ENCODE data around the gene XPNPEP2. TPM values are rescaled to one million over a fixed set of nuclear protein-coding genes. Genes with fewer than 3 reads are reported as not detected.
A peak's percentile ranks its signal among the peaks of the same experiment; 100 is the strongest.

XPNPEP2 gene
- total RNA-seq, 1 donor = 0.27 TPM

GRCh38 chrX:129777218-129778030 lies 38.6 kb downstream of the XPNPEP2 start:
- peak in 2 of 3 donors; percentile 77 to 80 for DNase-seq (ENCODE audit: low read depth in 2 of 3, low spot score in 2 of 3)

GRCh38 chrX:129779086-129779672 lies 40.4 kb downstream of the XPNPEP2 start:
- DNase-seq (ENCODE audit: low read depth in 2 of 3, low spot score in 2 of 3) = no peak

GRCh38 chrX:129779747-129780146 lies 41.0 kb downstream of the XPNPEP2 start, which contains the start of gene SASH3:
TSS of gene SASH3 (plus strand) at chrX:129779949. CDS start at chrX:129780098, 149 bp downstream.
- peak in 2 of 3 donors; percentile 66 to 74 for DNase-seq (ENCODE audit: low read depth in 2 of 3, low spot score in 2 of 3)

GRCh38 chrX:129780441-129781105 lies 41.8 kb downstream of the XPNPEP2 start:
- DNase-seq (ENCODE audit: low read depth in 2 of 3, low spot score in 2 of 3) = no peak

GRCh38 chrX:129781134-129781672 lies 42.4 kb downstream of the XPNPEP2 start:
- peak in 2 of 3 donors; percentile 68 to 88 for DNase-seq (ENCODE audit: low read depth in 2 of 3, low spot score in 2 of 3)

GRCh38 chrX:129781680-129782495 lies 43.1 kb downstream of the XPNPEP2 start:
- no peak for DNase-seq (ENCODE audit: low read depth in 2 of 3, low spot score in 2 of 3)

GRCh38 chrX:129782706-129783105 lies 43.9 kb downstream of the XPNPEP2 start:
- DNase-seq (ENCODE audit: low read depth in 2 of 3, low spot score in 2 of 3) = no peak

- DNase-seq (ENCODE audit: low read depth in 2 of 3, low spot score in 2 of 3) = no peak
Observed at GRCh38 chrX:129783291-129783713, 44.5 kb downstream of the XPNPEP2 start.

GRCh38 chrX:129784371-129784770 lies 45.6 kb downstream of the XPNPEP2 start:
- no peak for DNase-seq (ENCODE audit: low read depth in 2 of 3, low spot score in 2 of 3)

- no peak for DNase-seq (ENCODE audit: low read depth in 2 of 3, low spot score in 2 of 3)
Observed at GRCh38 chrX:129785160-129785947, 46.6 kb downstream of the XPNPEP2 start.

- peak in 2 of 3 donors; percentile 78 to 93 for DNase-seq (ENCODE audit: low read depth in 2 of 3, low spot score in 2 of 3)
Observed at GRCh38 chrX:129786210-129786651, 47.5 kb downstream of the XPNPEP2 start.

- no peak for DNase-seq (ENCODE audit: low read depth in 2 of 3, low spot score in 2 of 3)
Observed at GRCh38 chrX:129787336-129788055, 48.7 kb downstream of the XPNPEP2 start.

- no peak for DNase-seq (ENCODE audit: low read depth in 2 of 3, low spot score in 2 of 3)
Observed at GRCh38 chrX:129788527-129788926, 49.7 kb downstream of the XPNPEP2 start.

- DNase-seq (ENCODE audit: low read depth in 2 of 3, low spot score in 2 of 3) = no peak
Observed at GRCh38 chrX:129790146-129790545, 51.4 kb downstream of the XPNPEP2 start.

- DNase-seq (ENCODE audit: low read depth in 2 of 3, low spot score in 2 of 3) = no peak
Observed at GRCh38 chrX:129790808-129791207, 52.0 kb downstream of the XPNPEP2 start.

GRCh38 chrX:129791336-129791735 lies 52.6 kb downstream of the XPNPEP2 start:
- no peak for DNase-seq (ENCODE audit: low read depth in 2 of 3, low spot score in 2 of 3)

- no peak for DNase-seq (ENCODE audit: low read depth in 2 of 3, low spot score in 2 of 3)
Observed at GRCh38 chrX:129791961-129792570, 53.3 kb downstream of the XPNPEP2 start.

- DNase-seq (ENCODE audit: low read depth in 2 of 3, low spot score in 2 of 3) = no peak
Observed at GRCh38 chrX:129792586-129793291, 54.0 kb downstream of the XPNPEP2 start.
